ENCODE data around the gene ADAMTS14. TPM values are rescaled to one million over a fixed set of nuclear protein-coding genes. Genes with fewer than 3 reads are reported as not detected.

Gene ADAMTS14
- total and polyA plus RNA-seq, 8 donors: 0.33 to 9.4 (median 3.9) TPM; not detected in 2

DNA sequence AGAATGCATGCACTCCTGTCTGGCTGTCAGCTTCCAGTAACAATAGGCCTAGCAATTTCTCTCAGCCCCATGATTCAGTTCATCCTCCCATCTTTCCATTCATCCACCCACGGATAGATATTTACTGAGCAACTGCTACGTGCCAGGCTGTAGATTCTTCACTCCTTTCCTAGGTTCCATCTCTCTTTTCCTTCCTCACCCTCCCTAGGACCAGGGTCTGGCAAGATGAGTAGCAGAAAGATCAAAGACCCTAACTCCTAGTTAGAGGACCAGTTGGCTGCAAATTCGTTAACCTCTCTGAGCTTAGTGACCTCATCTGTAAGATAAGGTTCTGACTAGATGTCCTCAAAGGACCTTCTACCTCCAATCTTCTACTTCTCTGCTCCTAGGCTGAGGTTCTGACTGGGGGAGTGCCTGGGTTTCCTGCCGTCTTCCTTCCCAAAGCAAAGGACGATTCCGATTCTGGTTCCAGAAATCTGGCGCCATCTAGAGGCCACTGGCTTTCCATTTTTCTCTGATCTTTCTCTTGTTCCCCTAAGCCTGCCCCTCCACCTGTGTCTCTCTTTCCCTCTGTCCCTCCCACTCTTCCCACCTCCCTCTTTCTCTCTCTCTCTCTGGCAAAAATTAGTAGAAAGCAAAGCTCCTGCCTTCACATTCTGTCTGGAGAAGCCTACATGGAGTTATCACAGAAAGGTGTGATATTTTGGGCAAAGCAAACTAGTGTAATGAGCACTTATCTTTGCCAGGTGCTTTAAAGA lies 86.6 kb downstream of the ADAMTS14 start:
- H3K4me3 ChIP-seq: no peak overlapping the region
- no peaks in the 10 kb centered on the region for H3K36me3 ChIP-seq
- peaks cover 0 to 5% (median 2%) of the 10 kb centered on the region in 4 donors for H3K4me1 ChIP-seq
- H3K27ac ChIP-seq: no peak overlapping the region
- DNase-seq: peak; percentile 74 to 92
- intact Hi-C loops (cut with DNase I; ENCODE audit: low total_unique reads): loop anchor here (5.0 to 10.0 kb wide), 2 partner anchors 207 to 304 kb away; no protein-coding TSS in a partner anchor
- TF ChIP-seq, protein P1, sequence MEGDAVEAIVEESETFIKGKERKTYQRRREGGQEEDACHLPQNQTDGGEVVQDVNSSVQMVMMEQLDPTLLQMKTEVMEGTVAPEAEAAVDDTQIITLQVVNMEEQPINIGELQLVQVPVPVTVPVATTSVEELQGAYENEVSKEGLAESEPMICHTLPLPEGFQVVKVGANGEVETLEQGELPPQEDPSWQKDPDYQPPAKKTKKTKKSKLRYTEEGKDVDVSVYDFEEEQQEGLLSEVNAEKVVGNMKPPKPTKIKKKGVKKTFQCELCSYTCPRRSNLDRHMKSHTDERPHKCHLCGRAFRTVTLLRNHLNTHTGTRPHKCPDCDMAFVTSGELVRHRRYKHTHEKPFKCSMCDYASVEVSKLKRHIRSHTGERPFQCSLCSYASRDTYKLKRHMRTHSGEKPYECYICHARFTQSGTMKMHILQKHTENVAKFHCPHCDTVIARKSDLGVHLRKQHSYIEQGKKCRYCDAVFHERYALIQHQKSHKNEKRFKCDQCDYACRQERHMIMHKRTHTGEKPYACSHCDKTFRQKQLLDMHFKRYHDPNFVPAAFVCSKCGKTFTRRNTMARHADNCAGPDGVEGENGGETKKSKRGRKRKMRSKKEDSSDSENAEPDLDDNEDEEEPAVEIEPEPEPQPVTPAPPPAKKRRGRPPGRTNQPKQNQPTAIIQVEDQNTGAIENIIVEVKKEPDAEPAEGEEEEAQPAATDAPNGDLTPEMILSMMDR (IDR thresholded peaks at IDR 0.05): peak in 5 of 7 experiments; percentile 32 to 75 (median 56)
- TF ChIP-seq EP300 (IDR thresholded peaks at IDR 0.05) (no peak), POLR2AphosphoS5 (IDR thresholded peaks at IDR 0.05) (no peak), POLR2A (IDR thresholded peaks at IDR 0.05) (no peak)
- H3K9me3 ChIP-seq: no peaks in the 10 kb centered on the region
- H3K27me3 ChIP-seq: peaks cover 0 to 9% (median 0%) of the 10 kb centered on the region in 3 donors
- 22 to 29% (median 25%) methylated on average over 6 to 7 of the region's 7 CpGs for WGBS, 5 donors

DNA sequence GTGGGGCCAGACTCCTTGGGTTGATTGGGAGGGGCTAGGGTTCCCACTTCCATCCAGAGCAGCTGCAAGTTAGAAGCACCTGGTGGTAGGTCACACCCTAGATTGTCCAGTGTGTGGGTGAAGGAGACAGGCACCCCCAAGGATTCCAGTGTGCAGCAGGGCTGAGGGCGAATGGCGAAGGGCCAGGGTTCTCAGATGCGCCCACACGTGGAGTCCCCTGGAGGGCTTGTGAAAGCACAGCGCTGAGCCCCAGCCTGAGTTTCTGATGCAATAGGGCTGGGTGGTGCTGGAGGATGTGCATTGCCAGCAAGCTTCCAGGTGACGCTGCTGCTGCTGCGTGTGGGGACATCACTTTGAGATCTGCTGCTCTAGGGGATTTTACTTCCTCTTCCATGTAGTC lies 87.5 kb downstream of the ADAMTS14 start:
- intact Hi-C loops (cut with DNase I; ENCODE audit: low total_unique reads): loop anchor here (5.0 to 10.0 kb wide), 2 partner anchors 207 to 305 kb away; no protein-coding TSS in a partner anchor
- H3K36me3 ChIP-seq: no peaks in the 10 kb centered on the region
- peaks cover 0 to 9% (median 0%) of the 10 kb centered on the region in 3 donors for H3K27me3 ChIP-seq
- H3K4me3 ChIP-seq: no peak overlapping the region
- 46 to 71% (median 58%) methylated on average over 6 to 7 of the region's 7 CpGs for WGBS, 5 donors
- DNase-seq: peak in 1 of 2 donors; percentile 35
- H3K9me3 ChIP-seq: no peaks in the 10 kb centered on the region
- H3K27ac ChIP-seq: no peak overlapping the region
- H3K4me1 ChIP-seq: peaks cover 0 to 5% (median 2%) of the 10 kb centered on the region in 4 donors
- TF ChIP-seq POLR2AphosphoS5 (IDR thresholded peaks at IDR 0.05) (no peak), POLR2A (IDR thresholded peaks at IDR 0.05) (no peak), EP300 (IDR thresholded peaks at IDR 0.05) (no peak)
- TF ChIP-seq, protein P1 (IDR thresholded peaks at IDR 0.05): no peak

DNA sequence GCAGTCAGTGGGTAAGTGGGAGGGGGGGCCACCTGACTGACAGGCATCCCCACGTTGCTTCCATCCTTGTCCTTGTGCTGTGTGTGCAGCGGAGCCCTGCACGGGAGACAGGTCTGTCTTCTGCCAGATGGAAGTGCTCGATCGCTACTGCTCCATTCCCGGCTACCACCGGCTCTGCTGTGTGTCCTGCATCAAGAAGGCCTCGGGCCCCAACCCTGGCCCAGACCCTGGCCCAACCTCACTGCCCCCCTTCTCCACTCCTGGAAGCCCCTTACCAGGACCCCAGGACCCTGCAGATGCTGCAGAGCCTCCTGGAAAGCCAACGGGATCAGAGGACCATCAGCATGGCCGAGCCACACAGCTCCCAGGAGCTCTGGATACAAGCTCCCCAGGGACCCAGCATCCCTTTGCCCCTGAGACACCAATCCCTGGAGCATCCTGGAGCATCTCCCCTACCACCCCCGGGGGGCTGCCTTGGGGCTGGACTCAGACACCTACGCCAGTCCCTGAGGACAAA lies 88.0 kb downstream of the ADAMTS14 start:
- no peak for TF ChIP-seq EP300 (IDR thresholded peaks at IDR 0.05)
- no peak for TF ChIP-seq POLR2AphosphoS5 (IDR thresholded peaks at IDR 0.05)
- TF ChIP-seq POLR2A (IDR thresholded peaks at IDR 0.05): no peak
- TF ChIP-seq, protein P1 (IDR thresholded peaks at IDR 0.05): no peak
- intact Hi-C loops (cut with DNase I; ENCODE audit: low total_unique reads): no loop called here
- DNase-seq: peak in 1 of 2 donors; percentile 22
- H3K4me3 ChIP-seq: no peak overlapping the region
- H3K27me3 ChIP-seq: peaks cover 0 to 9% (median 0%) of the 10 kb centered on the region in 3 donors
- H3K9me3 ChIP-seq: no peaks in the 10 kb centered on the region
- peaks cover 0 to 5% (median 2%) of the 10 kb centered on the region in 4 donors for H3K4me1 ChIP-seq
- WGBS, 5 donors: 63 to 75% (median 67%) methylated on average over 9 to 12 of the region's 12 CpGs
- H3K27ac ChIP-seq: no peak overlapping the region
- no peaks in the 10 kb centered on the region for H3K36me3 ChIP-seq

DNA sequence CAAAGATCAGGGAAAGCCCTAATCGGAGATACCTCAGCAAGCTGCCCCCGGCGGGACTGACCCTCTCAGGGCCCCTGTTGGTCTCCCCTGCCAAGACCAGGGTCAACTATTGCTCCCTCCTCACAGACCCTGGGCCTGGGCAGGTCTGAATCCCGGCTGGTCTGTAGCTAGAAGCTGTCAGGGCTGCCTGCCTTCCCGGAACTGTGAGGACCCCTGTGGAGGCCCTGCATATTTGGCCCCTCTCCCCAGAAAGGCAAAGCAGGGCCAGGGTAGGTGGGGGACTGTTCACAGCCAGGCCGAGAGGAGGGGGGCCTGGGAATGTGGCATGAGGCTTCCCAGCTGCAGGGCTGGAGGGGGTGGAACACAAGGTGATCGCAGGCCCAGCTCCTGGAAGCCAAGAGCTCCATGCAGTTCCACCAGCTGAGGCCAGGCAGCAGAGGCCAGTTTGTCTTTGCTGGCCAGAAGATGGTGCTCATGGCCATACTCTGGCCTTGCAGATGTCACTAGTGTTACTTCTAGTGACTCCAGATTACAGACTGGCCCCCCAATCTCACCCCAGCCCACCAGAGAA lies 88.8 kb downstream of the ADAMTS14 start:
- H3K36me3 ChIP-seq: no peaks in the 10 kb centered on the region
- H3K27me3 ChIP-seq: peaks cover 0 to 9% (median 0%) of the 10 kb centered on the region in 3 donors
- peak in 1 of 2 donors; percentile 84 for DNase-seq
- H3K4me1 ChIP-seq: peaks cover 0 to 5% (median 2%) of the 10 kb centered on the region in 4 donors
- H3K9me3 ChIP-seq: peaks cover 0 to 5% (median 2%) of the 10 kb centered on the region in 4 donors
- intact Hi-C loops (cut with DNase I; ENCODE audit: low total_unique reads): no loop called here
- WGBS, 5 donors: 58 to 77% (median 70%) methylated on average over 6 to 7 of the region's 7 CpGs
- TF ChIP-seq EP300 (IDR thresholded peaks at IDR 0.05) (no peak), POLR2A (IDR thresholded peaks at IDR 0.05) (no peak)
- TF ChIP-seq, protein P1 (IDR thresholded peaks at IDR 0.05): no peak
- H3K4me3 ChIP-seq: no peak overlapping the region
- no peak overlapping the region for H3K27ac ChIP-seq

Measured in stomach (tissue), 9 donors.